Memory B cell (primary cell): ENCODE results near the gene SLC26A3.
"Not testable (repeated sequence)": the region's sequence is repeated elsewhere in the genome, so short reads cannot be mapped to it uniquely, and the experiment has no call there.

Source experiments
- ATAC-seq: fragments of 150-1000 bp; cut with Tn5 transposase; 2 replicates; pipeline ENCODE4 v1.10.0; 2021; ENCODE audit warnings: low read depth, mild to moderate bottlenecking, moderate library complexity
- DNase-seq, 2 donors: peaks; one replicate each; pipeline ENCODE4 v3.0.0; 2022; ENCODE audit warnings: low spot score in 2 of 2
- H3K27ac Mint-ChIP-seq: one replicate; pipeline ENCODE4 v1.8.0; 2022; ENCODE audit warnings: mild to moderate bottlenecking, moderate library complexity, mixed read lengths
- H3K27me3 Mint-ChIP-seq: one replicate; pipeline ENCODE4 v1.8.0; 2022; ENCODE audit warnings: mixed read lengths
- H3K36me3 Mint-ChIP-seq: one replicate; pipeline ENCODE4 v1.8.0; 2022; ENCODE audit warnings: mild to moderate bottlenecking, mixed read lengths
- H3K4me1 Mint-ChIP-seq: one replicate; pipeline ENCODE4 v1.8.0; 2022; ENCODE audit warnings: mixed read lengths
- H3K4me3 Mint-ChIP-seq: one replicate; pipeline ENCODE4 v1.8.0; 2022; ENCODE audit warnings: mild to moderate bottlenecking, moderate library complexity, mixed read lengths
- H3K9me3 Mint-ChIP-seq: one replicate; pipeline ENCODE4 v1.8.0; 2022; ENCODE audit warnings: mixed read lengths

The SLC26A3 gene

GRCh38 chr7:107803009-107803610, at the start of gene SLC26A3:
TSS of gene SLC26A3 (minus strand) at chr7:107803223. CDS start at chr7:107794509, 8,714 bp downstream.
- H3K36me3 Mint-ChIP-seq: no peaks in the 10 kb centered on the region
- DNase-seq (no peak), ATAC-seq (no peak)
- no peak within 1 kb of the TSS for H3K27ac Mint-ChIP-seq
- H3K4me1 Mint-ChIP-seq: no peaks in the 10 kb centered on the region
- no peaks in the 10 kb centered on the region for H3K9me3 Mint-ChIP-seq
- H3K4me3 Mint-ChIP-seq: no peak within 1 kb of the TSS
- peaks cover 14% of the 10 kb centered on the region for H3K27me3 Mint-ChIP-seq

DNA sequence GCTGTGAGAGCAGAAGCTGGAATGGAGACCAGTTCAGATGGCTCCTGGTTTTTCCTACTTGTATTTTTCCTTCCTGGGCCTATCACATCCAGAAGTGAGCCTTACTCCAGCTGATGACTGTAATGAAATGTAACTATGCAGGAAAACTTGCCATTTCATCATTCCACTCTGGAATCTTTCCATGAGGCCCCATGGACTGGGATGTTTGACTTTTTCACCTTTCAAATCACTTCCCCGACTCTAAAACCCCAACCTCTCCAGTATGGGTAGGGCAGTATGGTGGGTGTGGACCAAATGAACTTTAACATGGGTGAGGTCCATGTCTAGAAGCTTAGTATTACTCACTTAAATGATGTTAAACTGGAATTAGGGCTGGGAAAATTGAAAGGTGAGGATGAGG, 47.6 kb upstream of the SLC26A3 start:
- Mint-ChIP-seq H3K27me3 (peaks cover 11% of the 10 kb centered on the region), H3K4me3 (no peak overlapping the region), H3K27ac (no peak overlapping the region), H3K4me1 (peaks cover 5% of the 10 kb centered on the region), H3K36me3 (no peaks in the 10 kb centered on the region), H3K9me3 (no peaks in the 10 kb centered on the region)
- ATAC-seq (no peak), DNase-seq (no peak)

DNA sequence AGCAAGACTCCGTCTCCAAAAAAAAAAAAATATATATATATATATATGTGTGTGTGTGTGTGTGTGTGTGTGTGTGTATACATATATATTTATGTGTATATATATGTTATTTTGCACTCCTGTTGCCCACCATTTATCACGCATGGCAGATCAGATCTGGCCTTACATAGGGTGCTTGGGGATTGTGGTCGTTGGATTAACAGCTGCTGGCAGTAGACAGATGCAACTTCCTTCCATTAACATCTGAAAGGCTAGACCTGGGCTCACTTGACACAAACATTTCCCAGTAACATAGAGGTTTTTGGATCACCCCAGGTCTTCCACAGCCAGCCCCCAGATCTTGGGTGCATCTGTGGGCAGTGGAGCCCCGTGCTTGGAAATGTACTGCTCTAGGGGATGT, 47.2 kb upstream of the SLC26A3 start:
- ATAC-seq: no peak
- no peaks in the 10 kb centered on the region for H3K36me3 Mint-ChIP-seq
- H3K27ac Mint-ChIP-seq: no peak overlapping the region
- H3K4me1 Mint-ChIP-seq: peaks cover 5% of the 10 kb centered on the region
- DNase-seq: no peak
- no peak overlapping the region for H3K4me3 Mint-ChIP-seq
- H3K9me3 Mint-ChIP-seq: no peaks in the 10 kb centered on the region
- H3K27me3 Mint-ChIP-seq: peaks cover 11% of the 10 kb centered on the region

GRCh38 chr7:107848211-107848610, 45.2 kb upstream of the SLC26A3 start:
- H3K4me1 Mint-ChIP-seq, H3K36me3 Mint-ChIP-seq, DNase-seq, H3K4me3 Mint-ChIP-seq, H3K27me3 Mint-ChIP-seq, H3K27ac Mint-ChIP-seq, H3K9me3 Mint-ChIP-seq, ATAC-seq: not testable (repeated sequence)

- not testable (repeated sequence) for H3K9me3 Mint-ChIP-seq, ATAC-seq, H3K27ac Mint-ChIP-seq, H3K4me3 Mint-ChIP-seq, H3K36me3 Mint-ChIP-seq, DNase-seq, H3K27me3 Mint-ChIP-seq, H3K4me1 Mint-ChIP-seq
These were observed 44.8 kb upstream of the SLC26A3 start for GRCh38 chr7:107847836-107848175.

DNA sequence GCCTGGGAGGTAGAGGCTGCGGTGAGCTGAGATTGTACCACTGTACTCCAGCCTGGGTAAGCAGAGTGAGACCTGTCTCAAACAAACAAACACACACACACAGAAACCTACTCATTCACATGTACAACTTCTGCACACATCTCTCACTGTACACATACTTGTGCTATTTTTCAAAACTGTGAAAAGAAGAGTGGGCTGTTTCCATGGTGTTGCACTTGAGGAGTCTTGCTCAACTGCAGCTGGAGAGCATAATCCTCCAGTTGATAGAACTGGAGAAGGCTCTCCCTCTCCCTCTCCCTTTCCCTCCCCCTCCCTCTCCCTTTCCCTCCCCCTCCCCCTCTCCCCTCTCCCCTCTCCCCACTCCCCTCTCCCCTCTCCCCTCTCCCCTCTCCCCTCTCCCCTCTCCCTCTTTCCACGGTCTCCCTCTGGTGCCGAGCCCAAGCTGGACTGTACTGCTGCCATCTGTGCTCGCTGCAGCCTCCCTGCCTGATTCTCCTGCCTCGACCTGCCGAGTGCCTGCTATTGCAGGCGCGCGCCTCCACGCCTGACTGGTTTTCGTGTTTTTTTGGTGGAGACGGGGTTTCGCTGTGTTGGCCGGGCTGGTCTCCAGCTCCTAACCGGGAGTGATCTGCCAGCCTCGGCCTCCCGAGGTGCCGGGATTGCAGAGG, 44.3 kb upstream of the SLC26A3 start:
- H3K9me3 Mint-ChIP-seq: no peaks in the 10 kb centered on the region
- no peaks in the 10 kb centered on the region for H3K36me3 Mint-ChIP-seq
- no peak for ATAC-seq
- peaks cover 5% of the 10 kb centered on the region for H3K4me1 Mint-ChIP-seq
- H3K27ac Mint-ChIP-seq: no peak overlapping the region
- peaks cover 6% of the 10 kb centered on the region for H3K27me3 Mint-ChIP-seq
- no peak for DNase-seq
- H3K4me3 Mint-ChIP-seq: no peak overlapping the region

- Mint-ChIP-seq H3K36me3 (no peaks in the 10 kb centered on the region), H3K9me3 (no peaks in the 10 kb centered on the region), H3K27ac (no peak overlapping the region), H3K4me3 (no peak overlapping the region), H3K27me3 (peaks cover 8% of the 10 kb centered on the region), H3K4me1 (peaks cover 5% of the 10 kb centered on the region)
- peak; percentile 35 for ATAC-seq
- no peak for DNase-seq
These were observed 43.3 kb upstream of the SLC26A3 start for GRCh38 chr7:107846324-107846723.

DNA sequence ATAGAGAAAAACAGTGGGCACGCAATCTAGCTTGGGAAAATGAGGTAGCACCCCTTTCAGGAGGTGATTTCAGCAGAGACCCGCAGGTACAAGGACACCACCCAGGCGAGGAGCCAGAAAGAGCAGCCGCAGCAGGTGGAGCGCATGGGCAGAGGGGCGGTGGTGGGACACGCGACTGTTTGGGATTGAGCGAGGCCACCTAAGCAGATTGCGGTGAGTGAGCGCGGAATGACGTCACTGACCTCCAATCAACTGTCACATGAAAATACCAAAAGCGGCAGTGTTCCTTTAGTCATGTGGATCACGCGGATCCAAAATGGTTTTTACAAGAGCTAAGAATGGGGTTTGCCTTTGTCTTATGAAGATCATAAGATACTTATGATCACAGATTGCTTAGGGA, 40.2 kb upstream of the SLC26A3 start:
- ATAC-seq (no peak), DNase-seq (no peak)
- Mint-ChIP-seq H3K9me3 (peaks cover 2% of the 10 kb centered on the region), H3K4me3 (no peak overlapping the region), H3K4me1 (no peaks in the 10 kb centered on the region), H3K27me3 (peaks cover 7% of the 10 kb centered on the region), H3K27ac (no peak overlapping the region), H3K36me3 (peaks cover 2% of the 10 kb centered on the region)

DNA sequence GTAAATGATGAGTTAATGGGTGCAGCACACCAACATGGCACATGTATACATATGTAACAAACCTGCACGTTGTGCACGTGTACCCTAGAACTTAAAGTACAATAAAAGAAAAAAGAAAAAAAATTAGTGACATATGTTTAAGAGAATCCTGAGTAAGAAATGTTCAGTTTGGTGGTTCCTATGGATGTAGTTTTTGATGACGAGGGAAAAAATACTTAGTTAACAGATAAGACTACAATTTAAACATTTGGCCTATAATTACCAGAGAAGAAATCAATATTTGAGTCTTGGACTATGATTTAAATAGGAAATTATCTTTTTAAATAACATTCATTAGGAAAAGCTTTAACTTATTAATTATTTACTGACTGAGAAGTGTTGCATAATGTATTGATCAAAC, 39.2 kb upstream of the SLC26A3 start:
- H3K27me3 Mint-ChIP-seq: peaks cover 11% of the 10 kb centered on the region
- H3K27ac Mint-ChIP-seq: no peak overlapping the region
- peaks cover 2% of the 10 kb centered on the region for H3K9me3 Mint-ChIP-seq
- no peak for DNase-seq
- no peak for ATAC-seq
- no peaks in the 10 kb centered on the region for H3K4me1 Mint-ChIP-seq
- H3K36me3 Mint-ChIP-seq: peaks cover 2% of the 10 kb centered on the region
- H3K4me3 Mint-ChIP-seq: no peak overlapping the region

GRCh38 chr7:107838816-107839565, 36.0 kb upstream of the SLC26A3 start:
- DNase-seq (no peak), ATAC-seq (no peak)
- peaks cover 11% of the 10 kb centered on the region for H3K27me3 Mint-ChIP-seq
- no peaks in the 10 kb centered on the region for H3K4me1 Mint-ChIP-seq
- H3K36me3 Mint-ChIP-seq: peaks cover 2% of the 10 kb centered on the region
- H3K9me3 Mint-ChIP-seq: peaks cover 2% of the 10 kb centered on the region
- H3K27ac Mint-ChIP-seq: no peak overlapping the region
- H3K4me3 Mint-ChIP-seq: no peak overlapping the region

DNA sequence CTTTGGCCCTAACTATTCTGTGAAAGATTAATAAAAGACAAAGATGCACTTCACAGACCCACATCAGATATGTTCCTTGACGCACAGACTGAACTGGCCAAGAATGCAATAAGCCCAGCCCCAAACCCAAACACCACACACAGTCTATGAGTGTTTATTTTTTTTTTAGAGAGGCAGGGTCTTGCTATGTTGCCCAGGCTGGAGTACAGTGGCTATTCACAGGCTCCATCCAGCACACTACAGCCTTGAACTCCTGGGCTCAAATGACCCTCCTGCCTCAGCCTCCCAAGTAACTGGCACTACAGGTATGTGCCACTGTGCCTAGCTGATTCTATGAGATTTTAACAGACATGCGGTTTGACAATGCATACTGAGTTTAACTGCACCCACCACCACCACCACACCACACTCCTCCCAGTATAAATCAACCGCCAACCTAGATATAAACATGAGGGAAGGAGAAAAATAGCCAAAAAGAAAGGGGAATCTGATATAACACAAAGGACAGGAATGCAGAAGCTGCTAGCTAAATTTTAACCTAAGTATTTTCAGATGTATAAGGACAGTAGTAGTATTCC, 35.1 kb upstream of the SLC26A3 start:
- Mint-ChIP-seq H3K4me1 (no peaks in the 10 kb centered on the region), H3K36me3 (peaks cover 2% of the 10 kb centered on the region), H3K9me3 (peaks cover 2% of the 10 kb centered on the region), H3K27ac (no peak overlapping the region), H3K27me3 (peaks cover 14% of the 10 kb centered on the region), H3K4me3 (no peak overlapping the region)
- ATAC-seq: no peak
- no peak for DNase-seq

GRCh38 chr7:107837145-107837512, 34.1 kb upstream of the SLC26A3 start:
- peaks cover 14% of the 10 kb centered on the region for H3K27me3 Mint-ChIP-seq
- no peak overlapping the region for H3K27ac Mint-ChIP-seq
- peaks cover 2% of the 10 kb centered on the region for H3K36me3 Mint-ChIP-seq
- no peak for DNase-seq
- no peak for ATAC-seq
- H3K9me3 Mint-ChIP-seq: peaks cover 2% of the 10 kb centered on the region
- H3K4me1 Mint-ChIP-seq: no peaks in the 10 kb centered on the region
- no peak overlapping the region for H3K4me3 Mint-ChIP-seq

DNA sequence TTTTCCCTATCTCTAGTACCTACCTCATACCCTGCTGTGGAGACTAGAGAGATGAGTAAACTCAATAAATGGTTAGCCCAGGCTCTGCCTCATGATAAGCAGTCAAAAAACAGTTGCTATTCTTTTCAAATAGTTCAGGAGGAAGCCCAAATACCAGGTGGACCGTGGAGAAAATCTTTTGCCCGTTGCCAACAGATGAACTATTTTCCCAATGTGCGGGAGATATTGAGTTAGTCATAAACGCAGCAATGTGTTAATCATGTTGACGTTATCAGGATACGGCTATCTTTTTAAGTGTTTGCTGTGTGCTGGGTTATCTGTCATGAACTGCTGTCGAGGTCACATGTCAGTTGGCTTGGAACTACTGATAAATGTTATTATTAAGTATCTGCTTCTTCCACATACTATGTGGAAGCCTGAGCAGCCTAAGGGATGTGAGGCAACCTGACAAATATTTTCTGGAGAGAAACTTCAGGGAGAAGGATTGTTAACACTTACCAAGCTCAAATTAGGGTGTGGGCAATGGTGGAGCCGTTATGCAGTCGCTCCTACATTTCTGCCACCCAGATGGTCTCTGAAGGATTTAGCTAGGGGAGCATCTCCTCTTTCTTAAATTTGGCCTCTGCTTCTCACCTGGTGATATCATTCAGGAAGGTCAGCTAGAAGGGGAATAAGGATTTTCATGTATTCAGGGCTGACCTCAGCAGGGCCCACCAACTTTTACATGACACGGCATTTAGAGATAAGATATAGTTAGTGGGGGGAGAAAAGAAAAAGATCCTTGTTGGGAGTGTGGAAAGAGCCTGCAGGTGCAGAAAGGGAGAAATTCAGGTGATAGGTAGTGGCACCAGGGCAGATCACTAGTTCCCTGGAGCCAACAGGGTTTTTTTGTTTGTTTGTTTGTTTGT, 33.5 kb upstream of the SLC26A3 start:
- no peak for ATAC-seq
- H3K4me1 Mint-ChIP-seq: no peaks in the 10 kb centered on the region

More for the DNA sequence above, 33.5 kb upstream of the SLC26A3 start:
- Mint-ChIP-seq H3K4me3 (no peak overlapping the region), H3K27ac (no peak overlapping the region), H3K27me3 (peaks cover 13% of the 10 kb centered on the region), H3K36me3 (peaks cover 2% of the 10 kb centered on the region), H3K9me3 (peaks cover 2% of the 10 kb centered on the region)
- no peak for DNase-seq
